Fibroblast of skin of left biceps (primary cell): ENCODE results near the gene CHN2.

Experiments used
- DNase-seq, 2 experiments: peaks; one replicate each; pipeline ENCODE4 v3.0.0-alpha.2; 2013; ENCODE audit warnings: low read depth in 2 of 2

The CHN2 gene

GRCh38 chr7:29464753-29465152 lies 270.2 kb downstream of the CHN2 start:
- DNase-seq, result no peak

GRCh38 chr7:29467193-29467926 lies 272.8 kb downstream of the CHN2 start:
- DNase-seq, result no peak

- no peak for DNase-seq
Measured at GRCh38 chr7:29468196-29468595, 273.6 kb downstream of the CHN2 start.

- no peak for DNase-seq
Measured at GRCh38 chr7:29469281-29469680, 274.7 kb downstream of the CHN2 start.

GRCh38 chr7:29469976-29470557 lies 275.5 kb downstream of the CHN2 start:
- no peak for DNase-seq

GRCh38 chr7:29471444-29472138 lies 277.0 kb downstream of the CHN2 start:
- no peak for DNase-seq

- DNase-seq, result no peak
Measured at GRCh38 chr7:29476916-29477315, 282.3 kb downstream of the CHN2 start.

- DNase-seq, result no peak
Measured at GRCh38 chr7:29478226-29478625, 283.7 kb downstream of the CHN2 start.

- DNase-seq, result no peak
Measured at GRCh38 chr7:29478687-29479240, 284.2 kb downstream of the CHN2 start.

- DNase-seq, result no peak
Measured at GRCh38 chr7:29479301-29480200, 285.0 kb downstream of the CHN2 start.

- no peak for DNase-seq
Measured at GRCh38 chr7:29480451-29480850, 285.9 kb downstream of the CHN2 start.

GRCh38 chr7:29480934-29481651 lies 286.5 kb downstream of the CHN2 start:
- no peak for DNase-seq

- no peak for DNase-seq
Measured at GRCh38 chr7:29482056-29482455, 287.5 kb downstream of the CHN2 start.

- DNase-seq, result no peak
Measured at GRCh38 chr7:29483219-29484104, 288.9 kb downstream of the CHN2 start.

- no peak for DNase-seq
Measured at GRCh38 chr7:29484280-29484679, 289.7 kb downstream of the CHN2 start.

- DNase-seq, result no peak
Measured at GRCh38 chr7:29485339-29486190, 291.0 kb downstream of the CHN2 start.

- DNase-seq, result no peak
Measured at GRCh38 chr7:29486191-29486700, 291.7 kb downstream of the CHN2 start.

- DNase-seq, result no peak
Measured at GRCh38 chr7:29487424-29487823, 292.8 kb downstream of the CHN2 start.
